ENCODE data around the gene ME3. TPM values are rescaled to one million over a fixed set of nuclear protein-coding genes. Genes with fewer than 3 reads are reported as not detected.

Gene ME3
- total RNA-seq, 1 donor from 2014 or later, result 37.6 TPM

DNA sequence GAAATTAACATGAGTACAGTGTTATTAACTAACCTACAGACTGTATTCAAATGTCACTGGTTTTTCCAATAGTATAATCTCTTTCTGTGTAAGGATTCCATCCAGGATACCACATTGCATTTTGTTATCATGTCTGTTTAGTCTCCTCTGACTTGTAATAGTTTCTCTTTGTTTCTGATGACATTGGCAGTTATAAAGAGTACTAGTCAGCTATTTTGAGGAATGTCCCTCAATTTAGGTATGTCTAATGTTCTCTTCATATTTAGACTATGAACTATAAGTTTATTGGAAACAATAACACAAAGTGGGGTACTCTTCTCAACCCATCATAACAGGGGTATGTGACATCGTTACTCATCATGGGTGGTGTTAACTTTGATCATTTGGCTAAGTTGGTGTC, 20.3 kb upstream of the ME3 start:
- DNase-seq (ENCODE audit: low spot score), result no peak

DNA sequence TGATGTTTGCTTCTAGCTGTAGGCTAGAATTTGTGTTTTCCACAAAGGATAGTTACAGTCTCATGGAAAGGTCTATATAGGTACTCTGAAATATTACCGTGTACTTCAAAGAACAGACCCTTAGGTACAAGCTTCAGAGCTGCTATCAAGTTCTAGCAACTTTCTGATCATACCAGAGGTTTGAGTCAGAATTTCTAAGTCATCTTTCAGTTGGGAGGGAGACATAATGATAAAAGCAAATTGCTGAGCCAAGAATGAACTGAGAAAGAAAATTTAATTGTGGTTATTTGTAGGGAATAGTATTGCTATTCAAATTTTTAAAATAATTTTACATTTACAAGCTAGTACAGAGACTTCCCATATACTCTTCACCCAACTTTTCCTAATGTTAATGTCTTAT, 19.9 kb upstream of the ME3 start:
- DNase-seq (ENCODE audit: low spot score), result no peak

DNA sequence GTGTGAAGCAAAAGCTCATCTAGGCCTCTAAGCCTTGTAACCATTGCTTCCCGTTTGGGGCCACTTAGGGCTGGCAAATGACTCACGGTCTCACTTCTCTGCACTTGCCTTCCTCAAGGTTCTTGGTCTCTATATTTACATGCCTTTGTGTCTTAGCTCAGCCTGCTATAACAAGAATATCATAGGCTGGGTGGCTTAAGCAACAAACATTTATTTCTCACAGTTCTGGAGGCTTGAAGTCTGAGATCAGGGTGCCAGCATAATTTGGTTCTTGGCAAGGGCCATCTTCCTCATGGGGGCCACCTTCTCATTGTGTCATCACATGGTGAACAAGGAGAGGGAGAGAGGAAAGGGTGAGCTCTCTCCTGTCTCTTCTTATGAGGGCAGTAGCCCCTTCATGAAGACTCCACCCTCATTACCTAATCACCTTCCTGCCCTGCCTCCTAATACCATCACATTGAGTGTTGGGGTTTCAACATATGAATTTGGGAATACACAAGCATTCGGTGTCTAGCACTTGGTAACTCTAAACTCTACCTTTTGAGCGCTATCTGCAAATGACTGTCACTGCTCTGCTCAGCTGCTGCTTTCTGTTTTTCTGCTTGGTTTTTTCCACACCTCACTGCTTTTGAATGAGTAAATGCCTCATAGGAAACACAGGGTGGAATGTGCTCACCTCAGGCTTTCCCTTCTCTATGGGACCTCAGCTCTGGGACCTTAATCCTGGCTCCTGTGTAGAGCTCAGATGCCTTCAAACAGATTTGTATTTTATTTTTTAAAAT, 16.2 kb upstream of the ME3 start:
- DNase-seq (ENCODE audit: low spot score), result no peak

DNA sequence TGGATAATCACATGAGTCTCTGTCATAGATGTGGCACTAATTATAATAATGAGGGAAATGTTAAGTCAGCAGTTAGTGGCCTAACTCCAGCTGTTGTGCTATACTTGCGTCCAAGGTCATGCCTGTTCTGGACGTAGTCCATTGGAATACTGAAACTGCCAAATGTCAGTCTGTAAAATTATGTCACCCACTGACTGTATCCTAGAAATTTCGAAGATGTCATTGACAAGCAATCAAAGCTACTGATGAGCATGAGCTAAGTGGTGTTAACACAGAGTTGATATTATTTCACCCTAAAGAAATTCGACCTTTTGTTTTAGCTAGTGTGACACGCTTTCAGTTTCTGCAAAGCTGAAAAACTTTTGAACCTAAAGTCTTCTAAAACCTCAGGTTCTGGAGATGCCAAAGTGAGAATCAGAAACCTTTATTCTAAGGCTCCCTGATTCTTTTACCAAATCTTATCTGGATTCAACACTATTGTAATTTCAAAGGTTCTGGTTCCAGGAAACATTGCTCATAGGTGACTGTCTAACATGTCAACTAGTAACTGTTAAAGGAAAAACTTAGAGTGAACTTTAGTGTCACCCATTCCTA, 14.9 kb upstream of the ME3 start:
- no peak for DNase-seq (ENCODE audit: low spot score)

DNA sequence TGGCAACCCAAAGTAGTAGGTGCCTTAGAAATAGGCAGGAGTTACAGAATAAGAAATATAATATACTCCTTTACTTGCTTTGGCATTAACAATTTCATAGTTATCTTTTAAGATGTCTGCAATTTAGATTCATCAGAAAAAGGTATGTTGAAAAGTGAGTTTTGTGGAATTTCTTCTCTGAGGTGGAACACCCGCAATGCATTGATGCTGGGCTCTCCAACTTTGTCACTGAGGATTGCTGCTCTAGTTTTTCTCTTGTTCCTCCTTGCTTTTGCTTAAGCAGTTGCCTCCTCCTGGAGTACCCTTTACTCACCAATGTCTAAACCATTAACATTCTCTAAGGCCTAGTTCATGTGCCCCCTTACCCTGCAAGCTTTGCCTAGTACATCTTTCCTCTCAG, 14.1 kb upstream of the ME3 start:
- no peak for DNase-seq (ENCODE audit: low spot score)

DNA sequence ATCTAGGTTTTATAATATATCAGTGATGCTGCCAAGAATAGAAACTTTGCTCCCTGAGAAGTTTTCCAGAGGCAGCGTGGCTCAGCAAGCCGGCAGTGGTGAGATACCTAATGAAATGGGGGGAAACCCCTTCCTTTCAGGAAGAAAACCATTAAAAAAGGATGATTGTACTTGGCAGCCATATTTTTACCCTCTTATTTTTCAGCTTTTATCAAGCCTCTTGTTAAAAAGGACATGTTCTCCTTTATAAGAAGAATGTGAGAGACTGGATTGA, 9.0 kb upstream of the ME3 start:
- no peak for DNase-seq (ENCODE audit: low spot score)

DNA sequence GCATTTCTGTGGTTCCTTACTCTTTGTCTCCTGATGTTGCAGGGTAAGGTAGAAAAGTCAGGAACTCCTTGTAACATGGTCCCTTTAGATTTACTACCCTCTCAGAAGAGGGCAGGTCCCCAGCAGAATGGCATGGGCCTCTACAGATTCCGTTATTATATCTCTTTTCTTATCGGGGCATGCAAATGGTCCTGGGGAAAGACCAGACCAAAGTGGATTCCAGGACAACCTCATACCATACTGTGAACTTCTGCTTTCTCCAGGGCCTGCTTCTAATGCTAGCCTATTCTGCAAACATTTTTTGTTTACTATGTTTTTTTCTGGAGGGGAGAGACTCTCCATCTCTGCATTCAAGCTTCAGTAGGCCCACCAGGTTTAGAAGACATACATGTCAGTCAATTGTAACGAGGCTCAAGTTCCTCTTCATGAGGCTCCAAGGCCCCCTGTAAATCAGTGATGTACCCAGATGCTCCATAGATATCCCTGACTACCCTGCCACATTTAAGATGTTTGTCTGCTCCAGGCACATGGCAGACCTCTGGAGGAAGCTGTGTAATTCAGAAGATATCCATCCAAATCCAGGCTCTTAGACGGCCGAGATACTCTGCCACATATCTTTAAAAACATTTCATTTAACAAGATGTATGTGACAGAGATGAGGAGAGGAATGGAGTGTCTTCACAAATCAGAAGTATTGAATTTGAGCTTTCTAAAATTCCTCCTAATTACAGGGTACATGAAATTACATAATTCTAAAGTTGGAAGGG, 8.5 kb upstream of the ME3 start:
- no peak for DNase-seq (ENCODE audit: low spot score)

DNA sequence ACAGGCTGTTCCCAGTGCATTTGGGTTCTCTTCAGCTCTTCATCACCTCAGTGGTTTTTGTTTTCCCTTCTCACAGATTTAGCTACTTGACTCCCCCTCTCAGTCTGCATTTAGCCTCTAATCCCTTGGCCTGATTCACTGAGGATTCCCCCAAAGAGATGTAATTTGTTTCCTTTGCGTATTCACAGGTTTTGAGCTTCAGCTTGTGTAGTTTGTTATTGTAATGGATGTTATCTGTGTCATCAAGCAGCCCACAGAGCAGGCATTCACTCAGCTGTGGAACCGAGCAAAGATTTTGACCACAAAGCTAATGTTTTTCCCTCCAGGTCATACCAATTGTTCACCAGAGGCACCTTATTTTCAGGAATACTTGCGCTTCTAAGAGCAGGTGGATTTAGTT, 6.4 kb upstream of the ME3 start:
- no peak for DNase-seq (ENCODE audit: low spot score)

DNA sequence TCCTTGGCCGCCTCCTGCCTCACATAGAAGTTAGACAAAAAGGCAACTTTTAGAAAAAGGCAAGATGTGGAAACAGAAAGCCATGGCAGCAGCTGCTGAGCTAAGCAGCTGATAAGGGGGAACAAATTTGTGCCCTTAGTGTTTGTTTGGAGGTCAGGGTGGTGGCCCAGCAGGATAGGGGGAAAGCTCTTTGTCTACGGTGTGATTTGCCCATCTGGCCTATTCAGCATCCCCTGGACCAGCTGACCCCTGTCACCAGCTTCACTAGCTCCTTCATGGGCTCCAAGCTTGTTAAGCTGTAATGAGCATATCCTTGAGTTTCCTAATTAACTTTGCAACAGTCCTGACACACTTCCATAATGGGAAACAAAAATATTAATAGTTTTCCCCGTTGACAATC, 5.9 kb upstream of the ME3 start:
- DNase-seq (ENCODE audit: low spot score), result no peak

DNA sequence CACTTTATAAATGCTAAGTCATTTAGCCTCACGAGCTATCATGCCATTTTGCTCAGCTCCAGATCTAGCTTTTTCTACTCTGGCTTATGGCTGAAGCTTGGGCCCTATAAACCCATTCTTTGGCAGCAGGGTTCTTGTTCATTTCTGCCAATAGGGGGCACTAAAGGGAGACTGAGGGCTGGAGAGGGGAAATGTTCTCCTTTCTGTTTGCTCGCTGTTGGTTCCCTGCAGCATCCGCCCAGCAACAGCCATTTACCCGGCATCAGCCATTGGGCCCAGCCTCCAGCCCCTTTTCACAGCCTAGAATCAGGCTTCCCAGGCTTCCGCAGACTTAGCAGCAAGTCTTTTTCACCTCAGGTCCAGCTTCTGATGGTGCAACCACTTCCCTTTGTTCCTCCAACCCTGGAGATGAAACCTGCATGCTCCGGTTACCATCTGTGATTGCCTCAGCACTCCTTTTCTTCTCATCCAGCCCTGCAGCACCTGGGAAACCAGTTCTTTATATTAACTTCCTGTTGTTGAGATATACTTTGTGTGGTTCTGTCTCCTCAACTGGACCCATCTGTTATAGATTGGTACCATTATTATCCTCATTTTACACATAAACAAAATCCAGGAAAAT, 4.2 kb upstream of the ME3 start:
- DNase-seq (ENCODE audit: low spot score), result no peak

DNA sequence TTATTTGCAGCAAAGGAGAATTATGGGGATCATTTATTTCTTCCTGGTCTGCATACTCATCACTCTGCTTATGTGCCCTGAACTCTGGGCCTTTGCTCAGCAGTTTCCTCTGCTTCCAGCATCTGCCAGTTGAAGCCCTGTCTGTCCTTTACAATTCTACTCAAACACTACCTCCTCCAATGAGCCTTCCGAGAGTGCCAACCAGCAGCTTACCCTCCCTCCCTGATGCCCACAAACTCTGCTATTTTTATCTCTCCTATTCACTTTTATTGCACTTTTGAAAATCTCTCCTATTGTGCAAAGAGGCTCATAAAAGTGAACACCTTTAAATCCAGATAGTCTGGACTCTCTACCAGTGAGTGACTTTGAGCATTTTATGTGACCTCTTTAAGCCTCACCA, 3.6 kb upstream of the ME3 start:
- no peak for DNase-seq (ENCODE audit: low spot score)

DNA sequence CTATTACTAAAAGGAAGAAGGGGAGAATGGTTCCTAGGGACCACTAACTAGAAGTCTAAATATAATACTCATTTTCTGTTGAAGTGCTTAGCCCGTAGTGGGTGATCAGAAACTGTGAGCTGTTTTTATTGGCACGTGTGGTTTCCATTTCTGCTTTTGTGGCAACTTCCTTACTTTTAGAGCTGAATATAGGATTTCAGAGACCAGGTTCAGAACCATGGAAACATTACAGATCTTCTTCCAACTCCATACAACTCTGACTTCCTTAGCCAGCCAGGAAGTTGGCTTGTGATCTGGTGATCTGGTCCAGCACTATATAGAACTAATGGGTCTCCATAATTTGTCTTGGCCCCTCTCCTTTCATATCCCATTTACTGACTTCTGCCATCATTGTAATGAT, 2.6 kb upstream of the ME3 start:
- DNase-seq (ENCODE audit: low spot score), result no peak

DNA sequence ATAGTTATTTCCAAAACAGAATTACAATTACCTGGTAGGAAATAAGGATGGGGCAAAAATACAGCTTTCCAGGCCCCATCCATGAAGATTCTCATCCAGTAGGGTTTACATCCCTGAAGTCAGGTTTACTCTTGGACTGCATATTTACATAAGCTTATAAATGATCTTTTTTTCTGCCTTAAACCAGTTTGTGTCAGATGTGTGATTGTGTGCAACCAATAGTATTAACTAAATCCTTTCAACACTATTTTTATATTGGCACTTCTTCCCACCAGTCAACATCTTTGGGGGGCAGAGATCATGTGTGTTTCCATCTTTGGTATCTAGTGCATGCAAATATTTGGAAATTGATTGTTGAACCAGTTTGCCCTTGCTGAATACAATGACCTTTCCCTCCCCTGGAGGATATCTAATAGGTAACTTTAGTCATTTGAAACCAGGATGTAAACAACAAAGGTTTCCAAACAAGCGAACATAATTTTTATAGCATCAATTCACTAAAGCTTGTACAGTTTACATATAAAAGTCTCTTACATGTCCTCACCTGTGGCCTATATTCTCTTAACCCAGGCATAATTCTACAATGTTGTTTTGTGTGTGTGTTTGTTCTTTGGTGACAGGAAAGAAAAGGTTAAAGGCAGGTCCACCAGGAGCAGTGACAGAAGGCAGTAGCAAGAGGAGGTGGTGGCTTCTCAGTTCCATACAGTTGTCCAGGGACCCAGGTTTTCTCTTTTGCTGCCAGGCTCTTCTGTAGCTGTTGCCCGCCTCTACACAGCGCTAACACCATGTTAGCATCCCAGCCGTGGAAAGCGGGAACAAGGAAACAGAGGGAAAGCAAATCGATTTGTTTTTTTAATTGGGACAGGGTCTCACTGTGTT, 1.7 kb upstream of the ME3 start:
- no peak for DNase-seq (ENCODE audit: low spot score)

DNA sequence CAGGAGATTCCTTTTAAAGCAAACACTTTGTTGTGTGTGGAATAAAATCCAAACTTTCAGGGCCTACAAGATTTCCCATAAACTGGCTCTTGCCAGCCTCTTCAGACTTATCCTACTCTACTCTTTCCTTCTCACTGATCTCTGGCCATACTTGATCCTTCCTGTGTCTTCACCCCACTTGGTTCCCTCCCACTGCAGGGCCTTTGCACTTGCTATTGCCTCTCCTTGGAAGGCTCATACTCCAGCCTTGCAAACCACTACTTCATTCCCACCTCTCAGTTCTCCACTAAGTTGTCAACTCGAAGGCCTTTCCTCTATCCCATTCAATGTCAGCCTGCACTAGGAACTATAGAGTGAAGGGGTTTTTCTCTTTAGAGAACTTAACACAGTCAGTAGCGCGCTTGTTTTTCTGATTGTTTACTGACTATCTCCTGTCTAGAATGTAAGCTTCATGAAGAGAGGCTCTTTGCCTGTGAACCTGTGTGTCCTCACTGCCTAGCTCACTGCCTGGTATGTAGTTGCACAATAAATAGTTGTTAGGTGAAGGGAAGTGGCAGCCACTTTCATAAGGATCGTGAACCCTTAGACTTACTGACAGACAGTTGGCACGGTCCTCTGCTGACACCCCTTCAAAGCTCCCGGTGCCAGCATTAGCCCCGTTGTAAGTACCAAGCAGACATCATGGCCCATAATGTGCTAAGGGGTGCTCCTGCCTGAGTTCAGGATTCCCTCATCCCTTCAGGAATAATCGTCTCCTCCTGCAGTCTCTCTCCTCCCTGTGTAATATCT, 833 bp upstream of the ME3 start:
- no peak for DNase-seq (ENCODE audit: low spot score)

DNA sequence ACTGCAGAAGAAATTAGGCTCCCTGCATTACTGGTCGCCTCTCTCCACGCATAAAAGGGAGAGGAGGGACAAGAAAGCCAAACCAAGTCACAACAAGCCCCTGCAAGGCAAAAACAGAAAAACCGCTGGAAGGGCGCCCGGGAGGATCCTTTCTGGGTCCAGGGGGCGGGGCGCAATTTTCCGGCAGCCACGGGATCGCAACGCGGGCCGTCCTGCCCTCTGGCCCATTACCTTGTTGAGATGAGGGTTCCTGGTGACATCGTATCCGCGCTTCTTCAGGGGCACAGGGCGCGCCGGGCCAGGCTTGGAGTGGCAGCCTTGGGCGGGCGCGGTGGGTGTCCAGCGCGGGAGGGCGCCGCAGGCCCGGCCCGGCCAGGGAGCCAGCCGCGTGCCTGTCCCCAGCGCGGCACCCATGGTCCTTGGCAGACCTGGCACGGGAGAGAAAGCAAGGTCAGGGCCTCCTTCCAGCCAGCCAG, 847 bp downstream of the ME3 start:
- DNase-seq (ENCODE audit: low spot score), result peak; percentile 74

DNA sequence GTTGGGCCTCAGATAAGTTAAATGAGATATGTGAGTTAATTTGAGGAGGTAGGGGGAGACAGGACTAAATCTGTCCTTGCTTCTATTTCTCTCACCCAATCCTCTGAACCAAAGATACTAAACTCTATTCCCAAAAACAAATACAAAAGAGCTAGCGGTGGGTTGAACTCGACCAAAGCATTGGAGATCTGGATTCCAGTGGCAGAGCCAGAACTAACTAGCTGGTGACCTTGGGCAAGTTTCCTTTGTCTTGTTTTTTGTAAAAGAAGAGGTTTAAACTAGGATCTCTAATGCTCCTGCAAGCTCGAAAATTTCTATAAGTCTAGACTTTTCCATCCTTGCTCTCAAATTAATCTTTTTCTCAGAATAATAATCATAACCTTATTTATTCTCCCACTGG, 1.5 kb downstream of the ME3 start:
- DNase-seq (ENCODE audit: low spot score), result no peak

DNA sequence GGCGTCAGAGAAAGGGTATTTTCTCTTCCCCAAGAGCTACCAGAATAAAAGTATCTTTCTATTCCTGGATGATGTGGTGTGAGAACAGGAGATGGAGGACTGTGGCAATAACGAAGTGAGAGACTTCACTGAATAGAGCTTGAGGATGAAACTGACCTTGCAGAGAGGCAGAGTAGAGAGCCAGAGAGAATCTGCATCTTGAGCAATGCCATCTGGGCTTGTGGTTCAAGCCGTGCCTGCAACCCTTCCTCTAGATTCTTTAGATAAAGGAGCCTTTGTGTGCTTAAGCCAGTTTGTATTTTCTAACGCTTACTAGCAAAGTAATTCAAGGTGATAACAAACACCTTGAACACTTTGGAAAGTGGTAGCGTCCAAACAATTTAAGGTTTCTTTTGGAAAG, 2.2 kb downstream of the ME3 start:
- no peak for DNase-seq (ENCODE audit: low spot score)

DNA sequence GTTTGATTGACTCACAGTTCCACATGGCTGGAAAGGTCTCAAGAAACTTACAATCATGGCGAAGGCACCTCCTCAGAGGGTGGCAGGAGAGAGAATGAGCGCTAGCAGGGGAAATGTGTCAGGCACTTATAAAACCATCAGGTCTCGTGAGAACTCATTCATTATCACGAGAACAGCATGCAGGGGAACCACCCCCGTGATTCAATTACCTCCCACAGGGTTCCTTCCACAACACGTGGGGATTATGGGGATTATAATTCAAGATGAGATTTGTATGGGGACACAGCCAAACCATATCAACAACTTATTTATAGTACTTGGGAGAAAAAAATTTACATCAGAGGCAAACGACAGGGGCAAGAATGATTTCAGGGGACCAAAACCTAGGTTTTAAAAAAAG, 3.0 kb downstream of the ME3 start:
- DNase-seq (ENCODE audit: low spot score), result no peak

DNA sequence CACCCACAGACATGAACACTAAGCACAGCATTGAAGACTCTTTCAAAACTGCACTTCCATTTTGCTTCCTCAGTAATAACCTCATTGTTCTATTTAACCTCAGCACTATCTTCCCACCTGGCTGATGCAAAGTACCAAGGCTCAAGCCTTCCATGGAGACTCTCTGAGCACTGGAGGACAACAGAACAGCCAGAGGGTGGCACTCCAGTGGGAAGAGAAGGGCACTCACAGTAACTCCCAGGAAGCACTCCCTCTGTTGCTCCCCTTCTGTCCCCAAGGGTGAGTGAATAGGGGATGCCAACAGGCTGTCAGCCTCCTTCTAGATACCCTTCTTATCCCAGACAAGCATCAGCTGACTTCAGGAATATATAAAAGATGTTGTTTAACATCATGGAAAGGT, 3.5 kb downstream of the ME3 start:
- DNase-seq (ENCODE audit: low spot score), result no peak

DNA sequence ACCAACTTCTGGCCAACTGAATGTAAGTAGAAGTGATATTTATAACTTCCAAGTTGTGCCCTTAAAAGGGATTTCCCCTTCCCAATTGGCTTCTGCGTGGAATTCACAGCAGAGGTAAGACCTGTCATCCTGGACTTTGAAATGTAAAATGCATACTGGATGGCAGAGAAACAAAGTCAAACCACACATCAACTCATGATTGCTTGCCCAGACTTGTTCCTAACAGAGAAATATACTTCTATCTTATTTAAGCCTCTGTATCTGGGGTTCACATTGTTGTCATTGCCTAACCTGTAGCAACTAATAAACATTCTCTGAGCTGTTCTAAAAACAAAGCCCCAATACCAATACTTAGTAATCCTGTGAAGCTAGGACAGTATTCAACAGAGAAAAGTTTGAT, 6.2 kb downstream of the ME3 start:
- DNase-seq (ENCODE audit: low spot score), result no peak

DNA sequence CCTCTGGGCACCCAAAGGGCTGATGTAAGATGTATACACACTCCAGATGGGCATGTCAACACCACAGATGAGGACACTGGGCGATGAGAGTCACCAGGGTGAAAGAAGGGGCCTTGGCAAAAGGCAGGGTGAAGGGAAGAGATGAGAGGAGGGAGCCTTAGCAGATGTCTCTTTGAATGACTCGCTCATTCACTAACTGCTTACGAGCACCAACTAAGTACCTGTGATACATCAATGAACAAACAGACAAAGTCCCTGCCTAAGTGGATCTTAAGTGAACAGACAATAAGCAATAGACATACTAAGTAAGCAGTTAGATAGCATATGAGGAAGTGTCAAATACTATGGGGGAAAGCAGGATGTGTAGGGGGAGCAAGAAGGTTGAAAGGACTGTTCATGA, 7.5 kb downstream of the ME3 start:
- no peak for DNase-seq (ENCODE audit: low spot score)
